Measurements from ENCODE around the gene DAB2.

Gene DAB2

DNA sequence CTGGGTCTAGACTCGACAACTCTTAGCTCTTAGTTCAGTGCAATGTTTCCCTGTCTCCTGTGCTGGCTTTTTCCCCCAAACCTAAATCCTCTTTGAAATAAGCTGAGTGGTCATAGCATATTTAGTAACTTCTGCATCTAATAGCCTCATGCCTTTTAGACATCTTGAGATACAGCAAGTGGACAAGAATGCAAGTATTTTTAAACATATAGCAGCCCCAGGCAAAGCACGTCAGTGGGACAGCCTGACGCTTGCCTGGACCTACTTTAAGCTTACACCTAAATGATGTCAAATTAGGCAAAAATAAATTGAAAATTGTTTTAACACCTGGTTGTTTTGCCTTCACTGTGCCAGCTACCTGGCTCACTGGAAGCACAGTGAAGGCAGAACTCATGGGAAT, 68.5 kb downstream of the DAB2 start:
- H3K27me3 ChIP-seq = no peaks in the 10 kb centered on the region
- TF ChIP-seq, protein P1, sequence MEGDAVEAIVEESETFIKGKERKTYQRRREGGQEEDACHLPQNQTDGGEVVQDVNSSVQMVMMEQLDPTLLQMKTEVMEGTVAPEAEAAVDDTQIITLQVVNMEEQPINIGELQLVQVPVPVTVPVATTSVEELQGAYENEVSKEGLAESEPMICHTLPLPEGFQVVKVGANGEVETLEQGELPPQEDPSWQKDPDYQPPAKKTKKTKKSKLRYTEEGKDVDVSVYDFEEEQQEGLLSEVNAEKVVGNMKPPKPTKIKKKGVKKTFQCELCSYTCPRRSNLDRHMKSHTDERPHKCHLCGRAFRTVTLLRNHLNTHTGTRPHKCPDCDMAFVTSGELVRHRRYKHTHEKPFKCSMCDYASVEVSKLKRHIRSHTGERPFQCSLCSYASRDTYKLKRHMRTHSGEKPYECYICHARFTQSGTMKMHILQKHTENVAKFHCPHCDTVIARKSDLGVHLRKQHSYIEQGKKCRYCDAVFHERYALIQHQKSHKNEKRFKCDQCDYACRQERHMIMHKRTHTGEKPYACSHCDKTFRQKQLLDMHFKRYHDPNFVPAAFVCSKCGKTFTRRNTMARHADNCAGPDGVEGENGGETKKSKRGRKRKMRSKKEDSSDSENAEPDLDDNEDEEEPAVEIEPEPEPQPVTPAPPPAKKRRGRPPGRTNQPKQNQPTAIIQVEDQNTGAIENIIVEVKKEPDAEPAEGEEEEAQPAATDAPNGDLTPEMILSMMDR (IDR thresholded peaks at IDR 0.05; ENCODE audit: low read depth, low read length) = no peak
- H3K4me3 ChIP-seq (ENCODE audit: low read depth, low read length) = no peak overlapping the region
- no peaks in the 10 kb centered on the region for H3K36me3 ChIP-seq
- no peak for DNase-seq
- no peaks in the 10 kb centered on the region for H3K9me3 ChIP-seq
- H3K4me1 ChIP-seq = no peaks in the 10 kb centered on the region

DNA sequence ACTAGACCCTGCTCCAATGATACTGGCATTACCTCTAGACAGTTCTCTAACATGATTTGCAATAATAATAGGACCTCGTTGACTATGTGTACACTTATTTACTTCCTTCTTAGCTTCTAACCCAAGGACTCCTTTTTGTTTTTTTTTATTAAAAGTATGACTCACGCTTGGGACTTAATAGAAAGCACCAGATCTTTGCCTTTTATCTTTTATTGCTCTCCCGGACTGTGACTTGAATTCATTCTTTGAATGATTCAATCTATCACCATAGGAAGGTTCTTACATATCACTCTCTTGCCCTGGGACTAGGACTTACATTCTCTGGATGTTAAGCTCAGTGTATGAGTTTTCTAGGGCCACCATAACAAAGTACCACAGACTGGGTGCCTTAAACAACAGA, 69.5 kb downstream of the DAB2 start:
- Histone ChIP-seq H3K4me1 (no peaks in the 10 kb centered on the region), H3K9me3 (no peaks in the 10 kb centered on the region), H3K4me3 (ENCODE audit: low read depth, low read length) (no peak overlapping the region), H3K27me3 (no peaks in the 10 kb centered on the region), H3K36me3 (no peaks in the 10 kb centered on the region)
- no peak for DNase-seq
- TF ChIP-seq, protein P1 (IDR thresholded peaks at IDR 0.05; ENCODE audit: low read depth, low read length) = no peak

DNA sequence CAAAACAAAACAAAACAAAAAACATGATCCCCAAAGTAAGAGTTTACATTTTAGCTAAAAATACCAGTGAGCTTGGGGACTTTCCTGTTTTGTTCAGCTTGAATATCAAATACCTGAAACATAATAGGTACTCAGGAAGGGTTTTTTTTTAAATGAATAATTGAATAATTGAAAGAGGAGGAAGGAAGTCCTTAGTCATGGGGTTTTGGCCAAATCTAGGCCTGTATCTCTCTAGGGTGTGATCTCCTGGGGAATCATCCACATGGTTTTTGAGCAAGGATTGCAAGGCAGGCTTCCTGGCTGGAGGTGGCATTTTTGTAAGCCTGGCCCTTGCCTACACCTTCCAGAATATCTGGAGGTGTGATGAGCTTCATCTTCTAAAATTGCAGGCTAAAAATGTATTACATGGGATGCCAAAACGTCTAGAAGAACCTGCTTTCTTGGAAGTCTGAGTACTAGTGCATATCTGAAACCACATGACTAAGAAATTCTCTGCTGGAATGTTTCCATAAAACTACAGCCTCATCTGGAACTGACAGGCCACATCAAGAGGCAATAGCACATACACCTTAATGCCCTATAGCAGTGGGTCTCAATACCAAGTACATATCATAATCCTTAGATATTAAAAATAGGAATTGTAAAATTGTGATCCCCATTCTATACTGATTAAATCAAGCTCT, 70.9 kb downstream of the DAB2 start:
- TF ChIP-seq, protein P1 (IDR thresholded peaks at IDR 0.05; ENCODE audit: low read depth, low read length) = no peak
- Histone ChIP-seq H3K27me3 (no peaks in the 10 kb centered on the region), H3K4me3 (ENCODE audit: low read depth, low read length) (no peak overlapping the region), H3K9me3 (no peaks in the 10 kb centered on the region), H3K36me3 (no peaks in the 10 kb centered on the region), H3K4me1 (no peaks in the 10 kb centered on the region)
- DNase-seq = no peak

DNA sequence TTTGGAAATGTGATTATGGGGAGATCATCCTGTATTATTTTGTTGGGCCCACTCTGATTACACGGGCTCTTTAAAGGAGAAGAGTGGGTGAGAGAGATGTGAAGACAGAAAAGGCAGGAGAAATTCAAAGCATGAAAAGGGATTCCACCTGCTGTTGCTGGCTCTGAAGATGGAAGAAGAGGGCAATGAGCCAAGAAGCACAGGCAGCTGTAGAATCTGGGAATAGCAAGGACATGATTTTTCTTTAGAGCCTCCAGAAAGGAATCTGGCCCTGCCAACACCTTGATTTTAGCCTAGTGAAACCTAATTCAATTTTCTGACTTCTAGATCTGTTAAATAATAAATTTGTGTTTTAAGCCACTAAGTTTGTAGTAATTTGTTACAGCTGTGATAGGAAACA, 71.8 kb downstream of the DAB2 start:
- TF ChIP-seq, protein P1 (IDR thresholded peaks at IDR 0.05; ENCODE audit: low read depth, low read length) = no peak
- no peak for DNase-seq
- Histone ChIP-seq H3K4me1 (no peaks in the 10 kb centered on the region), H3K4me3 (ENCODE audit: low read depth, low read length) (no peak overlapping the region), H3K36me3 (no peaks in the 10 kb centered on the region), H3K9me3 (no peaks in the 10 kb centered on the region), H3K27me3 (no peaks in the 10 kb centered on the region)

DNA sequence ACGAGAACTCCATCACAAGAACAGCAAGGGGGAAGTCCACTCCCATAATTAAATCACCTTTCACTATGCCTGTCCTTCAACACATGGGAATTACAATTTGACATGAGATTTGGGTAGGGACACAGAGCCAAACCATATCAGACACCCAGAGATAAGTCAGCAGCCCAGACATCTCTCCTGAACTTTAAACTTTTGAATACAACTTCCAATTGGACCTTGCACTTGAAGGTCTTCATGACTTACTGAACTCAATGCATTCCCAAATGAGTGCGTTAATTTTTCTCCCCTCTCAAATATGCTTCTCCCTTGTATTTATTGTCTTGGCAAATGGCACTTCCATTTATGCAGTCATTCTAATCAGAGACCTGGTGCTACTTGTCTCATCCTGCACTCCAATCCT, 72.6 kb downstream of the DAB2 start:
- Histone ChIP-seq H3K4me1 (no peaks in the 10 kb centered on the region), H3K9me3 (no peaks in the 10 kb centered on the region), H3K4me3 (ENCODE audit: low read depth, low read length) (no peak overlapping the region), H3K36me3 (no peaks in the 10 kb centered on the region), H3K27me3 (no peaks in the 10 kb centered on the region)
- TF ChIP-seq, protein P1 (IDR thresholded peaks at IDR 0.05; ENCODE audit: low read depth, low read length) = no peak
- no peak for DNase-seq

DNA sequence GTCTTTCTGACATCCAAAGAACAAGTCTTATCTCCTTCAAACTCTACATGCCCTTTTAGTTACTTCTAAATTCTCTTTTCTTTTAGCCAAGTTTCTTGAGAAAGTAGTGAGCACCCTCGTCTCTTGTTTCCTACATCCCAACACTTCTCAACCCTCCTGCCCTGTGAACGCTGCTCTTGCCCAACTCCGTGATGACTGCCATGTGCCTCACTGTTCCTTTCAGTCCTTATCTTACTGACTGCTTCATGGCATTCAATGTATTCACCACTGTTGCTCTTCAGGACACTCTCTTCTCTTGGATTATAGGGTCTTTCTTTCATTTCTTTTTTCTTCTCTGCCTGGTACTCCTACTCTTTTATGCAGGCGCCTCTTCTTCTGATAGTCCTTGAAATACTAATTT, 75.3 kb downstream of the DAB2 start:
- Histone ChIP-seq H3K27me3 (no peaks in the 10 kb centered on the region), H3K9me3 (no peaks in the 10 kb centered on the region), H3K4me1 (no peaks in the 10 kb centered on the region), H3K4me3 (ENCODE audit: low read depth, low read length) (no peak overlapping the region), H3K36me3 (no peaks in the 10 kb centered on the region)
- TF ChIP-seq, protein P1 (IDR thresholded peaks at IDR 0.05; ENCODE audit: low read depth, low read length) = no peak
- no peak for DNase-seq

Data from BE2C (cell line).